Astrocyte (in vitro differentiated cells and primary cell): ENCODE results near the gene CCL25. TPM values are rescaled to one million over a fixed set of nuclear protein-coding genes. Genes with fewer than 3 reads are reported as not detected.

Experiments used
- DNase-seq: peaks from one replicate; pipeline ENCODE4 v3.0.0-alpha.2; 2010; ENCODE audit warnings: low read depth
- FAIRE-seq: peaks from 2 replicates; lab custom pipeline; 2011; peaks lifted over from hg19 to GRCh38; lab: Jason Lieb, UNC
- H2AFZ ChIP-seq: 2 replicates; pipeline ENCODE4 v1.6.0; 2012; ENCODE audit warnings: low read depth, low read length, inconsistent platforms
- H3K27ac ChIP-seq: 2 replicates; pipeline ENCODE4 v1.5.1; 2011; ENCODE audit warnings: low read depth, low read length, inconsistent platforms
- H3K27me3 ChIP-seq: 2 replicates; pipeline ENCODE4 v1.6.0; 2011; ENCODE audit warnings: low read length, inconsistent platforms; ENCODE audit not compliant: insufficient read depth
- H3K36me3 ChIP-seq: 2 replicates; pipeline ENCODE4 v1.5.1; 2011; ENCODE audit warnings: low read length, inconsistent platforms; ENCODE audit not compliant: insufficient read depth
- H3K4me1 ChIP-seq: 2 replicates; pipeline ENCODE4 v1.5.1; 2011; ENCODE audit warnings: low read length, inconsistent platforms; ENCODE audit not compliant: insufficient read depth
- H3K4me2 ChIP-seq: 2 replicates; pipeline ENCODE4 v1.6.0; 2012; ENCODE audit warnings: low read length, inconsistent platforms
- H3K4me3 ChIP-seq: 2 replicates; pipeline ENCODE4 v1.5.1; 2011; ENCODE audit warnings: low read depth, mild to moderate bottlenecking, low read length, inconsistent platforms; ENCODE audit not compliant: insufficient read depth
- H3K79me2 ChIP-seq: 2 replicates; pipeline ENCODE4 v1.6.0; 2012; ENCODE audit warnings: mild to moderate bottlenecking, low read length, inconsistent platforms; ENCODE audit not compliant: insufficient read depth
- H3K9ac ChIP-seq: 2 replicates; pipeline ENCODE4 v1.6.0; 2012; ENCODE audit warnings: mild to moderate bottlenecking, low read length, inconsistent platforms
- H3K9me3 ChIP-seq: 2 replicates; pipeline ENCODE4 v1.5.1; 2012; ENCODE audit warnings: low read depth, mild to moderate bottlenecking, low read length, inconsistent platforms; ENCODE audit not compliant: insufficient read depth
- H4K20me1 ChIP-seq: 2 replicates; pipeline ENCODE4 v1.6.0; 2012; ENCODE audit warnings: low read length, inconsistent platforms; ENCODE audit not compliant: insufficient read depth
- H3K27ac Mint-ChIP-seq: one replicate; pipeline ENCODE4 v1.8.0; 2021; ENCODE audit warnings: mild to moderate bottlenecking, mixed read lengths; ENCODE audit not compliant: unreplicated experiment
- H3K27me3 Mint-ChIP-seq: one replicate; pipeline ENCODE4 v1.8.0; 2021; ENCODE audit warnings: low read depth, mixed read lengths; ENCODE audit not compliant: unreplicated experiment
- H3K36me3 Mint-ChIP-seq: one replicate; pipeline ENCODE4 v1.8.0; 2021; ENCODE audit warnings: low read depth, mixed read lengths; ENCODE audit not compliant: unreplicated experiment
- H3K4me1 Mint-ChIP-seq: one replicate; pipeline ENCODE4 v1.8.0; 2021; ENCODE audit warnings: low read depth, mixed read lengths; ENCODE audit not compliant: unreplicated experiment
- H3K4me3 Mint-ChIP-seq: one replicate; pipeline ENCODE4 v1.8.0; 2021; ENCODE audit warnings: mild to moderate bottlenecking, moderate library complexity, mixed read lengths; ENCODE audit not compliant: unreplicated experiment
- H3K9me3 Mint-ChIP-seq: one replicate; pipeline ENCODE4 v1.8.0; 2021; ENCODE audit warnings: mild to moderate bottlenecking, mixed read lengths; ENCODE audit not compliant: unreplicated experiment
- CTCF ChIP-seq: IDR thresholded peaks from 2 replicates; pipeline ENCODE4 v1.5.1; 2011; ENCODE audit warnings: low read depth, mild to moderate bottlenecking, inconsistent platforms, low read length, moderate library complexity; ENCODE audit not compliant: insufficient read depth
- EZH2 ChIP-seq: IDR thresholded peaks from 2 replicates; pipeline ENCODE4 v1.6.1; 2012; ENCODE audit warnings: mild to moderate bottlenecking, low read length, inconsistent platforms; ENCODE audit not compliant: insufficient read depth
- total RNA-seq: library from RNA; stranded (reverse); gene quantifications from 2 replicates; pipeline ENCODE4 v1.2.1, GENCODE V29; 2021

Gene CCL25
- total RNA-seq, 1 donor from 2014 or later, result not detected

GRCh38 chr19:8094336-8094735 is 41.8 kb downstream of the CCL25 start:
- peaks cover 9% of the 10 kb centered on the region for H3K36me3 Mint-ChIP-seq
- no peak overlapping the region for H3K4me3 Mint-ChIP-seq

GRCh38 chr19:8095354-8095886 is 42.9 kb downstream of the CCL25 start:
- Mint-ChIP-seq H3K9me3 (peaks cover 25% of the 10 kb centered on the region), H3K36me3 (peaks cover 9% of the 10 kb centered on the region), H3K4me1 (no peaks in the 10 kb centered on the region), H3K27ac (no peak overlapping the region), H3K27me3 (peaks cover 5% of the 10 kb centered on the region), H3K4me3 (no peak overlapping the region)
- Histone ChIP-seq H3K27ac (no peak overlapping the region), H3K4me1 (no peaks in the 10 kb centered on the region), H3K4me2 (no peak overlapping the region), H3K4me3 (no peak overlapping the region), H3K9me3 (peaks cover 20% of the 10 kb centered on the region), H3K79me2 (no peaks in the 10 kb centered on the region), H3K9ac (no peak overlapping the region), H2AFZ (no peak overlapping the region), H3K36me3 (no peaks in the 10 kb centered on the region), H3K27me3 (no peaks in the 10 kb centered on the region), H4K20me1 (no peaks in the 10 kb centered on the region)
- FAIRE-seq (no peak), DNase-seq (no peak)
- no peak for TF ChIP-seq EZH2
- TF ChIP-seq CTCF, result no peak

More at GRCh38 chr19:8094336-8094735, 41.8 kb downstream of the CCL25 start:
- H4K20me1 ChIP-seq, result no peaks in the 10 kb centered on the region
- H3K9ac ChIP-seq, result no peak overlapping the region
- H2AFZ ChIP-seq, result no peak overlapping the region
- Mint-ChIP-seq H3K9me3 (peaks cover 25% of the 10 kb centered on the region), H3K4me1 (no peaks in the 10 kb centered on the region), H3K27ac (no peak overlapping the region), H3K27me3 (peaks cover 7% of the 10 kb centered on the region)
- H3K4me2 ChIP-seq, result no peak overlapping the region
- H3K27ac ChIP-seq, result no peak overlapping the region
- TF ChIP-seq EZH2, result no peak
- TF ChIP-seq CTCF, result no peak
- peaks cover 20% of the 10 kb centered on the region for H3K9me3 ChIP-seq
- no peak for FAIRE-seq
- H3K79me2 ChIP-seq, result no peaks in the 10 kb centered on the region
- no peaks in the 10 kb centered on the region for H3K27me3 ChIP-seq
- no peaks in the 10 kb centered on the region for H3K36me3 ChIP-seq
- H3K4me3 ChIP-seq, result no peak overlapping the region
- H3K4me1 ChIP-seq, result no peaks in the 10 kb centered on the region
- no peak for DNase-seq

GRCh38 chr19:8096071-8096470 is 43.5 kb downstream of the CCL25 start:
- FAIRE-seq (no peak), DNase-seq (no peak)
- peaks cover 25% of the 10 kb centered on the region for H3K9me3 Mint-ChIP-seq
- peaks cover 9% of the 10 kb centered on the region for H3K36me3 Mint-ChIP-seq
- Histone ChIP-seq H3K9ac (no peak overlapping the region), H3K4me2 (no peak overlapping the region), H3K9me3 (peaks cover 20% of the 10 kb centered on the region), H3K36me3 (no peaks in the 10 kb centered on the region), H3K4me1 (no peaks in the 10 kb centered on the region), H3K79me2 (no peaks in the 10 kb centered on the region), H3K27me3 (no peaks in the 10 kb centered on the region), H2AFZ (no peak overlapping the region), H3K4me3 (no peak overlapping the region), H3K27ac (no peak overlapping the region), H4K20me1 (no peaks in the 10 kb centered on the region)
- H3K4me1 Mint-ChIP-seq, result no peaks in the 10 kb centered on the region
- peaks cover 5% of the 10 kb centered on the region for H3K27me3 Mint-ChIP-seq
- H3K4me3 Mint-ChIP-seq, result no peak overlapping the region
- H3K27ac Mint-ChIP-seq, result no peak overlapping the region
- TF ChIP-seq CTCF (no peak), EZH2 (no peak)
